ENCODE measurements around the gene DLGAP1.

Gene DLGAP1

GRCh38 chr18:3495691-3496430 is 959.2 kb downstream of the DLGAP1 start:
- Histone ChIP-seq H3K4me3 (replicated peaks; ENCODE audit: insufficient read depth, low read length) (no peak overlapping the region), H3K27me3 (ENCODE audit: insufficient read depth, poor library complexity, severe bottlenecking) (peaks cover 12% of the 10 kb centered on the region), H3K27ac (replicated peaks) (no peak overlapping the region)
- no peak for DNase-seq (ENCODE audit: low read depth in 1 of 2, low spot score in 1 of 2)
- TF ChIP-seq POLR2AphosphoS5 (IDR thresholded peaks at IDR 0.05; ENCODE audit: low read depth), result no peak
- no peak for TF ChIP-seq CTCF (IDR thresholded peaks at IDR 0.05; ENCODE audit: insufficient read depth, low read length)
- TF ChIP-seq SPI1 (IDR thresholded peaks at IDR 0.05; ENCODE audit: borderline replicate concordance, low read depth), result no peak
- TF ChIP-seq REST (IDR thresholded peaks at IDR 0.05; ENCODE audit: insufficient replicate concordance, low read depth), result no peak
- no peak for TF ChIP-seq GABPA (IDR thresholded peaks at IDR 0.05; ENCODE audit: low read depth)

- Histone ChIP-seq H3K27me3 (ENCODE audit: insufficient read depth, poor library complexity, severe bottlenecking) (peaks cover 8% of the 10 kb centered on the region), H3K4me3 (replicated peaks; ENCODE audit: insufficient read depth, low read length) (no peak overlapping the region), H3K27ac (replicated peaks) (no peak overlapping the region)
- TF ChIP-seq GABPA (IDR thresholded peaks at IDR 0.05; ENCODE audit: low read depth) (no peak), SPI1 (IDR thresholded peaks at IDR 0.05; ENCODE audit: borderline replicate concordance, low read depth) (no peak), REST (IDR thresholded peaks at IDR 0.05; ENCODE audit: insufficient replicate concordance, low read depth) (no peak), POLR2AphosphoS5 (IDR thresholded peaks at IDR 0.05; ENCODE audit: low read depth) (no peak), CTCF (IDR thresholded peaks at IDR 0.05; ENCODE audit: insufficient read depth, low read length) (no peak)
- no peak for DNase-seq (ENCODE audit: low read depth in 1 of 2, low spot score in 1 of 2)
Observed at GRCh38 chr18:3494569-3494968, 960.5 kb downstream of the DLGAP1 start.

- Histone ChIP-seq H3K27me3 (ENCODE audit: insufficient read depth, poor library complexity, severe bottlenecking) (peaks cover 6% of the 10 kb centered on the region), H3K27ac (replicated peaks) (peak overlapping the region; percentile 69), H3K4me3 (replicated peaks; ENCODE audit: insufficient read depth, low read length) (no peak overlapping the region)
- DNase-seq (ENCODE audit: low read depth in 1 of 2, low spot score in 1 of 2), result no peak
- TF ChIP-seq CTCF (IDR thresholded peaks at IDR 0.05; ENCODE audit: insufficient read depth, low read length), result no peak
- TF ChIP-seq POLR2AphosphoS5 (IDR thresholded peaks at IDR 0.05; ENCODE audit: low read depth), result no peak
- no peak for TF ChIP-seq SPI1 (IDR thresholded peaks at IDR 0.05; ENCODE audit: borderline replicate concordance, low read depth)
- TF ChIP-seq REST (IDR thresholded peaks at IDR 0.05; ENCODE audit: insufficient replicate concordance, low read depth), result no peak
- TF ChIP-seq GABPA (IDR thresholded peaks at IDR 0.05; ENCODE audit: low read depth), result no peak
Observed at GRCh38 chr18:3494245-3494526, 960.9 kb downstream of the DLGAP1 start.

Data from HL-60 (cell line).